ENCODE results near the gene MCM3AP.

Gene MCM3AP

DNA sequence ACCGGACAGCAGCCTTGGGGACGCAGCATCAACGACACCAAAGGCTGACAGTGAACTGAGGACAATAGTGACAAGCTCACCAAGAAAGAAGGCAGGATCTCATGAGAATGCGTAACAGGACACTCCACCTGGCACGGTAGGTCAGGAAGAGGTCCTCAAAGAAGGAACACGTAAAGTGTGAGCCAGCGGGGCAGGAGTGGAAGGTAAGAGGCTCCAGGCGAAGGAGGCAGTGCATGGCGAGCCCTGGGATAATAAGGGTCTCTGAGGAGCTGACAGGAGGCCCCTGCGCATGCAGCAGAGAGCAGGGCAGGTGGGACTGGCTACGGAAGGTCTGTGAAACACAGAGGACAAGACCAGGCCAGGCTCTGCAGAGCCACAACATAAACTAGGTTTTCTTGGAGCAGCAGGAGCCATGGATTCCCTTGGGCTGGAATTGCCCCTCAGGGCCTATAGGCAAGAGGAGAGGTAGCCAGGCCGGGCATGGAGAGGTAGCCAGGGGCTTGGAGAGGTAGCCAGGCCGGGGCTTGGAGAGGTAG lies 65.1 kb downstream of the MCM3AP start:
- Histone ChIP-seq H3K27me3 (ENCODE audit: insufficient read depth, low read length) (no peaks in the 10 kb centered on the region), H3K9ac (ENCODE audit: low read depth, low read length) (no peak overlapping the region), H3K27ac (ENCODE audit: low read length) (no peak overlapping the region), H3K36me3 (ENCODE audit: insufficient read depth, low read depth, low read length) (peaks cover 46% of the 10 kb centered on the region), H3K4me1 (ENCODE audit: insufficient read depth, low read length) (no peaks in the 10 kb centered on the region), H3K9me3 (ENCODE audit: insufficient read depth, low read depth, low read length) (0 out of 2 replicates have a peak, but pooled peaks cover under 1% of the 10 kb centered on the region), H3K4me3 (ENCODE audit: low read length) (no peak overlapping the region)

DNA sequence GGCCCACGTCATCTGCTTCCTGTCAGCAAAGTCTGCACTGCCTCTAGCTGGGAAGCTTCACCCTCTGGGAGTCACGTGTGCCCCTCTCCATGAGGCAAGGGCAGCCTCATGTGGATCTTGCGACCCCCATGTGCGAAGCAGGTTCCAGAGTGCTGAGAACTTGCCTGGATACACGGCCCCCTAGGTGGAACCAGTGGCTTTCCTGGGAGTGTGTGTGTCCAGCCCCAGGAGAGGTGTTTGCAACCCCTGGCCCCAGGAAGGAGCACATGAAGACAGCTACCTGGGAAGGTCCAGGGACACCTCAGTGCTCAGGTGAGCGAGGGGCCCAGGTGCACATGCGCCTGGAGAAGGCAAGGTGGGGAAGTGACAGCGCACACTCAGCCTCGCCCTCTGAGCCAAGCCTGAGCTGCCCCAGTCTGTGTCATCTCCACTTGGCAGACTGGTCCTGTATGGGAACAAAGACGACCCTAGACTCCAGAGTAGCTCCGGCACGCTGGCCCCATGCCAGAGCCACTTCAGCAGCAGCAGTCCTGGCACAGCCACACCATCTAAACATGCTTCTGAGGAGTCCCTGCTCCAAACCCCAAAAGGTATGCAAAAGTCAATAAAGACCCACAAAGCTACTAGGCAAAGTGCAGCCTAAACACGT lies 65.7 kb downstream of the MCM3AP start:
- no peak overlapping the region; the same call in 1 of the 2 replicates for H3K9ac ChIP-seq (ENCODE audit: low read depth, low read length)
- peaks cover 46% of the 10 kb centered on the region for H3K36me3 ChIP-seq (ENCODE audit: insufficient read depth, low read depth, low read length)

DNA sequence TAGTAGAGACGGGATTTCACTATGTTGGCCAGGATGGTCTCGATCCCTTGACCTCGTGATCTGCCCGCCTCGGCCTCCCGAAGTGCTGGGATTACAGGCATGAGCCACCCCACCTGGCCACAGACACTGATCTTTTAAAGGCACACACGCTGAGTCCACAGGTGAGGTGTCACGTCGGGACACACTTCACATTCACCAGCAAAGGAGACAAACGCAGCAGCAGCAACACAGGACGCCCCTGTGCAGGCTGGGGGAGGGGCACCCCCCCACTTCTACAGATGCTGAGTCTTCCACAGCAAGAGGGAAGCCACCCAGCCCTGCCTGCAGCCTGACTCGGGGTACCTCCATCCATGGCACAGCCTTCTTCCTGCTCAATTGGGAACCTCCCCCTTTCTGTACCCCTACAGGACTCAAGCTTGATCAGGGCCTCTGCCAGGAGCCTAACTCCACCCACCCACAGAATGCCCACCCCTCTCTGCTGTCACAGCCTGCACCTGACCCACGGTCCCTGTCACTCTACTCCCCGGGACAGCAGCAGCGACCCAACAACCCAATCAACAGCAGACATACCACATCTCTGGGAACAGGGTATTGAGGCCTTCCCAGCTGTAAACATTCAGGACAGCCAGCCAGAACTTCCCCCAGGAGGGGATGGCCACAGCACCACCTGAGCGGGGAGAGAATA lies 66.4 kb downstream of the MCM3AP start:
- Histone ChIP-seq H3K9ac (ENCODE audit: low read depth, low read length) (no peak overlapping the region; the same call in 1 of the 2 replicates), H3K27ac (ENCODE audit: low read length) (no peak overlapping the region), H3K4me3 (ENCODE audit: low read length) (no peak overlapping the region), H3K4me1 (ENCODE audit: insufficient read depth, low read length) (no peaks in the 10 kb centered on the region), H3K27me3 (ENCODE audit: insufficient read depth, low read length) (no peaks in the 10 kb centered on the region), H3K9me3 (ENCODE audit: insufficient read depth, low read depth, low read length) (no peaks in the 10 kb centered on the region), H3K36me3 (ENCODE audit: insufficient read depth, low read depth, low read length) (peaks cover 50% of the 10 kb centered on the region)

More for the DNA sequence above, 65.7 kb downstream of the MCM3AP start:
- H3K27ac ChIP-seq (ENCODE audit: low read length): no peak overlapping the region
- no peaks in the 10 kb centered on the region for H3K9me3 ChIP-seq (ENCODE audit: insufficient read depth, low read depth, low read length)
- no peaks in the 10 kb centered on the region for H3K27me3 ChIP-seq (ENCODE audit: insufficient read depth, low read length)
- H3K4me1 ChIP-seq (ENCODE audit: insufficient read depth, low read length): no peaks in the 10 kb centered on the region
- no peak overlapping the region for H3K4me3 ChIP-seq (ENCODE audit: low read length)

DNA sequence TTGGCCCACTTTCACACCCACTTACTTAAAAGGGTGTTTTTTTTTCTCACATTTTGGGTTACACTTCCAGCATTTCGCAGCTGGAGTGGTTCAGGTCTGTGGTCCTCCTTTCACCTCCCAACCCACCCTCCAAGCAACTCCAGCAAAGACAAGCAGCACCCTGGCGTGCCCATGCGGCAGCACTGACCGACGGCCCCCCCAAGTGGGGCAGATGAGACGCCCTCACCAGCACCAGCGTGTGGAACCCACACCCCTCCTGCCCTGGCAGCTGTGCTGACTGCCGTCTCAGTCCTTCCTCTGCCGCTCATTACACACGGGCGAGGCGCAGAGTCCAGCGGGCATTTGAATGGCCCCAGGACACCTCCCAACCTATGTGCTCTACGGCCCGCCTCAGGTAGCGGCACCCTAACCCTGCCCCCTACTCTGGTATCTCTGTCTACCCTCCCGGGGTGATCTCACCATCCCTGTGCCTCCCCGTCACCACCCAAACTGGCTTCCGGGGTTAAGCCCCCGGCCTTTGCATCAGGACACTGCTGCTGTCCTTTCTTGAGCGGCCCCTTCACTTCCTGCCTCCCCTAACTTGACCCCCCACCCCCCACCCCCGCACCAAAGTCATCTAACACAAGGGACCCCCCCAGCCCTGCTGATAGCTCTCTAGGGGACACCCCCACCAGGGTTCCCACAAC lies 67.8 kb downstream of the MCM3AP start:
- no peak overlapping the region for H3K27ac ChIP-seq (ENCODE audit: low read length)
- H3K4me1 ChIP-seq (ENCODE audit: insufficient read depth, low read length): no peaks in the 10 kb centered on the region
- no peak overlapping the region for H3K4me3 ChIP-seq (ENCODE audit: low read length)
- no peaks in the 10 kb centered on the region for H3K27me3 ChIP-seq (ENCODE audit: insufficient read depth, low read length)
- no peaks in the 10 kb centered on the region for H3K9me3 ChIP-seq (ENCODE audit: insufficient read depth, low read depth, low read length)
- H3K36me3 ChIP-seq (ENCODE audit: insufficient read depth, low read depth, low read length): peaks cover 59% of the 10 kb centered on the region
- no peak overlapping the region for H3K9ac ChIP-seq (ENCODE audit: low read depth, low read length)

DNA sequence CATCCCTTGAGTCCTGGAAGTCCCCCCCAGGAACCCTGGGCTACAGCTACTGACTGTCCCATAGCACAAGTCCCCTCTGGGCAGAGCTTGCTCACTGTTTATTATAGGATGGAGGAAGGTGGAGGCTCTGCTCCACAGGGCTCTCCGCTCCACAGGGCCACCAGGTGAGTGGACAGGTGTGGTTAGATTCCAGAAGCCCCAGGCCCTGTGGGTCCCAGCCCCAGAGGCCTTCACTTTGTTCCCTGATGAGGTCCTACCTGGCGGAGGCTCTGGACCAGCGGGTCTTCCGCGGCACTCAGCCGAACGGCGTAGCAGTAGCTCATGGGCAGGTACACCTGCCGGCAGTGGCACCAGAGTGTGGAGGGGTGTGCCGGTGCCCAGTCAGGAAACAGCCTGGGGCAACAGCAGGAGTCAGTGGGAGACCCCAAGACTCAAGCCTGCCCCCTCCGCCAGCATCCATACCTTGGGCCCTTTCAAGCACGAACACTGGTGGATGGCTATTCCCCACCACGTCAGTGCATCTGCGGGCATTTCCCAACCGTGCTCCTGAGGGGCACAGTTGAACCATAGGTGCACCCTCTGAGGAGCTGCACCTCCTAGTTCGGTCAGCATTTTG lies 69.2 kb downstream of the MCM3AP start:
- no peak overlapping the region for H3K4me3 ChIP-seq (ENCODE audit: low read length)
- no peak overlapping the region for H3K27ac ChIP-seq (ENCODE audit: low read length)
- H3K27me3 ChIP-seq (ENCODE audit: insufficient read depth, low read length): no peaks in the 10 kb centered on the region
- H3K9me3 ChIP-seq (ENCODE audit: insufficient read depth, low read depth, low read length): no peaks in the 10 kb centered on the region
- H3K9ac ChIP-seq (ENCODE audit: low read depth, low read length): no peak overlapping the region
- H3K36me3 ChIP-seq (ENCODE audit: insufficient read depth, low read depth, low read length): peaks cover 57% of the 10 kb centered on the region
- no peaks in the 10 kb centered on the region for H3K4me1 ChIP-seq (ENCODE audit: insufficient read depth, low read length)

DNA sequence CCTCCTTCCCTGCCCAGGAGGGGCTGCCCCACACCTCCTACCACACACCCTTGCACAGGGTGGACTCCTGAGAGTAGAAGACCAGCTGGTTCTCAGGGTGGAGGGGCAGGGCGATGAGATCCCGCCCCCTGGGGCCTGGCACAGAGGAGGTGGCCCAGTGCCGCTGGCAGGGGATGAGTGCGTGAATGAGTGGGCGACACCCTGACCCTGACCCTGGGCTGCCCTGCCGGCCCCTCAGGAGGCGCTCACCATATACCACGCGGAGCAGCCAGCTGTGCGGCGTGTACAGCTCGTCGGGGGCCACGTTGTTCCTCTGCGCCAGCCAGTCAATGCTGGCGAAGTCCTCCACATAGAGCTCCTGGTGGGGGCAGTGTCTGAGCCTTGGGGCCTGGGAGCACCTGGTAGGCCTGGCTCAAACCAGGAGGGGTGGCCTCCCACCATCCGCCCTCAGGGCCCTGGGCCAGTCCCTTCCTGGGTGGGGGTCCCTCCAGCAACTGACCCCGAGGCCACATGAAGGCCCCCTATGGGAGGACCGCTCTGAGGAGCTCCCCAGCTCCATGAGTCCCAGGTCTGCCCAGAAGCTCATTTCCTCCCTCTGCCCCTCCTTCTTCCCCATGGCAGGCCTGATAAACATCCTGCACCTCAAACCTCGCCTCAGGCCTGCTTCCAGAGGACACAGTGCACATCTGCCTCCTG lies 69.8 kb downstream of the MCM3AP start:
- Histone ChIP-seq H3K4me3 (ENCODE audit: low read length) (no peak overlapping the region), H3K4me1 (ENCODE audit: insufficient read depth, low read length) (no peaks in the 10 kb centered on the region), H3K27ac (ENCODE audit: low read length) (no peak overlapping the region), H3K9ac (ENCODE audit: low read depth, low read length) (no peak overlapping the region), H3K9me3 (ENCODE audit: insufficient read depth, low read depth, low read length) (no peaks in the 10 kb centered on the region), H3K27me3 (ENCODE audit: insufficient read depth, low read length) (no peaks in the 10 kb centered on the region), H3K36me3 (ENCODE audit: insufficient read depth, low read depth, low read length) (peaks cover 53% of the 10 kb centered on the region)

DNA sequence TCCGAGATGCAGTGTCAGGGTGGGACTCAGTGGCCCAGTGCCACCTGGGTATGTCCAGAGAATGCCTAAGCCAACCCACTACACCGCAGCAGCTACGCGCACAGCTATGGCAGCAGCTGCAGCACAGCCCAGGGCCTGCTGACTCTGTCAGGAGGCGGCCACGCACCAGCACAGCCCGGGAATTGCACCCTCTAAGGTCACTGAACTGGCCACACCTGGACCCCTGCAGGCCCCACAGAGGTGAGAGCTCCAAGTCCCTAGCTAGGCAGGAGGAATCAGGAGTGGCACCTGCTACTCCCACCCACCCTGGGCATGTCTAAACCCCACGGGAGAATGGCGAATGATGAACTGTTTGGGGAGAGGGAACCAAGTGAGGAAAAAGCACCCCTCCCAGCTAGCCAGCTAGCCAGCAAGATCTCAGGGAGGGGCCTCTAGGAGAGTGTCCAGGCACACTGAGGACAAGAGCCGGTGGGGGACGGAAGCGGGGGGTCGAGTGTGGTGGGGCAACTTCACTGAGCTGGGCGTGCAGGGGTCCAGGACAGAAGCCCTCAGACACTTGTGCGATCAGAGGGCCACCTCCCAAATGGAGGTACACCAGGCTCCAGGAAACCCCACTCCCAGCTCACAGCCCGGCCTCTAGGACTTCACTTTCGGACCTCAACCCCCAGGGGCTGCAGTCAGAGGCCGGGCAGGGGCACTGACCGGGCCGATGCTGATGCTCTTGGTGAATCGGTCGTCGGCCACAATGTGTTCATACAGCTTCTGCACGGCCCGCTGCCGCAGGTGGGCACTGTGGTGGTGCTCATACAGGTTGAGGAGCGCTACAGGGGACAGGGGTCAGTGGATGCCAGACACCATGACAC lies 70.7 kb downstream of the MCM3AP start:
- no peak overlapping the region for H3K27ac ChIP-seq (ENCODE audit: low read length)
- H3K36me3 ChIP-seq (ENCODE audit: insufficient read depth, low read depth, low read length): peaks cover 46% of the 10 kb centered on the region; the same call in 1 of the 2 replicates
- H3K27me3 ChIP-seq (ENCODE audit: insufficient read depth, low read length): no peaks in the 10 kb centered on the region
- H3K9me3 ChIP-seq (ENCODE audit: insufficient read depth, low read depth, low read length): no peaks in the 10 kb centered on the region
- no peak overlapping the region for H3K4me3 ChIP-seq (ENCODE audit: low read length)
- H3K4me1 ChIP-seq (ENCODE audit: insufficient read depth, low read length): no peaks in the 10 kb centered on the region
- no peak overlapping the region for H3K9ac ChIP-seq (ENCODE audit: low read depth, low read length)

DNA sequence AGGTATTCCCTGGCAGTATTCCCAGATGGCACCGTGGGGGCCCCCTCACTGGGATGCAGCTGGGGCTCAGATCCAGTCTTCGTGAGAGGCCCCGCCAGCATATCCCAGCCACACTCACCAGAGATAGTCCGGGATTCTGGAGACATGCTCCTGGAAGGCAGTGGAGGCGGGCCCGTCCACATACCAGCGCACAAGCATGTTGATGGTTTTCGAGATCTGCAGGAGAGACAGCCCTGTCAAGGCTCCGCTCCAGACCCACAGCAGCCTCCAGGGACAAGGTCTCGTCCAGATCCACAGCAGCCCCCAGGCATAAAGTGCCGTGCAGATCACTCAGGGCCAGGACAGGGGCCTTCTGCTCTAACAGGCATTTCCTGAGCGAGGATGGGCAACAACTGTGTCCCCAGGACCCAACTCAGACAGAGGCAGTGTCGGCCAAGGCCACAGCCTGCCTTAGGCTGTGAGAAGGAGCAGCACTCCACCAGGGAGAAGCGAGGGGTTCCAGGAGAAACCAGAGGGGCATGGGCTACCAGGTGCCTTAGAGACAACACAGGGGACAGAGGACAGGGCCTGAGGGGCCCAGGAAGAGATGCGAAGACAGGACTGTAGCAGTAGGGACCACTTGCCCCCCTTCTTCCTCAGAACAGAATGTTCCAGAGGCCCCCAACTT lies 71.7 kb downstream of the MCM3AP start:
- no peak overlapping the region for H3K4me3 ChIP-seq (ENCODE audit: low read length)
- peaks cover 47% of the 10 kb centered on the region; the same call in 1 of the 2 replicates for H3K36me3 ChIP-seq (ENCODE audit: insufficient read depth, low read depth, low read length)
- no peaks in the 10 kb centered on the region for H3K27me3 ChIP-seq (ENCODE audit: insufficient read depth, low read length)
- H3K4me1 ChIP-seq (ENCODE audit: insufficient read depth, low read length): no peaks in the 10 kb centered on the region
- no peaks in the 10 kb centered on the region for H3K9me3 ChIP-seq (ENCODE audit: insufficient read depth, low read depth, low read length)
- no peak overlapping the region for H3K9ac ChIP-seq (ENCODE audit: low read depth, low read length)
- H3K27ac ChIP-seq (ENCODE audit: low read length): no peak overlapping the region

DNA sequence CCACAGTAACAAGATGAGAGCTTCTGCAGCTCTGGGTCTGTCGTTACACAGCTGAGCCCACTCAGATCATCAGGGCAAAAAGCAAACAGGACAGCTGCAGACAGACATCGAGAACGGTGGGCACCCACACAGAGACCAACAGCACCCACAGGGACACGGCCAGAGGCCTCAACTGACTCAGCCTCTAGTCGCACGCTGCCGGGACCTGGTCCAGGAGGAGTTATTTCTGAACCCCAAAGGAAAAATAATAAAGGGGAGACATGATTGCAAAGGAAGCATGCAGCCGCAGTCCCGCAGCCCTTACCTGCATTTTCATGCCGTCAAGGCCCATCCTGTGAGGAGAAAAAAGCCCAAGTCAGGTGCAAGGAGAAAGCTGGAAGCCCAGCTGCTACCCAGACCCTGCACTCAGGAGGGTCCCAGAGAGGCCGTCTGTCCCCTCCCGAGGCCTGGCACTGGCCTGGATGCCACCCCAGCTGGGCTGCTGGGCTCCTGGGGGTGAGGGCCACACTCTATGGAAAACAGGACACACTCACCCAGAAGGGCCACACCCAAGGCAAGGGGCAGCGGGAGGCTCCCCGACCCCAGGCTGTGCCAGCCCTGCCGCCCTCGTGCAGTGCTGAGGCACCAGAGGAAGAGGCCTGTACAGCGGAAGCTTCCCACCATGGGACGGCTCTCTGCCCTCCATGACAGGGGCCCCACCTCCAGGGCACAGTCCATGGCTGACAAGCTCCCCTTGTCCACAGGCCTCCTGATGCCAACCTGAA lies 72.5 kb downstream of the MCM3AP start:
- Histone ChIP-seq H3K9me3 (ENCODE audit: insufficient read depth, low read depth, low read length) (no peaks in the 10 kb centered on the region), H3K27me3 (ENCODE audit: insufficient read depth, low read length) (no peaks in the 10 kb centered on the region), H3K4me1 (ENCODE audit: insufficient read depth, low read length) (no peaks in the 10 kb centered on the region), H3K4me3 (ENCODE audit: low read length) (no peak overlapping the region), H3K9ac (ENCODE audit: low read depth, low read length) (no peak overlapping the region), H3K27ac (ENCODE audit: low read length) (no peak overlapping the region), H3K36me3 (ENCODE audit: insufficient read depth, low read depth, low read length) (peaks cover 54% of the 10 kb centered on the region; the same call in 1 of the 2 replicates)

Data from iPS-20b (cell line).